ENCODE data around the gene GSDME.

Gene GSDME

DNA sequence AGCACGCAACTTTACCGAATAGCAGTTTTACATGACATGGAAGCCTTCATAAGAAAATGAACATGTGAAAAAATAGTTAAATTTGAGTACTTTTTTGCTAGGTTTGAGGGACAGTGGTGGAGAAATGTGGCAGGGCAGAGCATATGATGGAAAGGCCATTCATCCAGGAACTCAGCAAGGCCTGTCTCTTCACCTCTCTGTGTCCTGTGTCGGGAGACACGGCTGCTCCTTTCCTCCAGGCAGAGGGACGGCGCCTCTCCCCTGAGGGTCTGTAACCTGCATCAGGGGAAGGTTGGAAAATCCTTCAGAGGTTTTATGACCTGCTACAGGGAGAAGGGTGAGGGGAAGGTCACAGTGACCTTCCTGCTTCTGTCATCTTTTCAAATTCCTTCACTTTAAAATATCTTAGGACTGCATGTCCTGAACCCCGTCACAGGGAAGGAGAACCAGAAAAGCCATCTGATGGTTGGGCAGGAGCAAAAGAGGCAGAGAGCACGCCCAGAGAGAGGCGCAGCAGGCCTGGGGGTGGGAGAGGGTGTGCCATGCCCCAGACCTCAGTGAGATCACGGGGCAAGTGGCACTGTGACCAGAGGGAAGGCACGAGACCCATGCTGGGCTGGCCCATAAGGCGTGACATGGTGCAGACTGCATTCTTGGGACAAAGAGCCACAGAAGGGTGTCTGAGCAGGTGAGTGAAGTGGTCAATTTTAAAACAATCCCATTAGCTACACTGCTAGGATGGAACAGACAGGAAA, 44.0 kb downstream of the GSDME start:
- DNase-seq (ENCODE audit: low read depth): no peak
- TF ChIP-seq, protein P1, sequence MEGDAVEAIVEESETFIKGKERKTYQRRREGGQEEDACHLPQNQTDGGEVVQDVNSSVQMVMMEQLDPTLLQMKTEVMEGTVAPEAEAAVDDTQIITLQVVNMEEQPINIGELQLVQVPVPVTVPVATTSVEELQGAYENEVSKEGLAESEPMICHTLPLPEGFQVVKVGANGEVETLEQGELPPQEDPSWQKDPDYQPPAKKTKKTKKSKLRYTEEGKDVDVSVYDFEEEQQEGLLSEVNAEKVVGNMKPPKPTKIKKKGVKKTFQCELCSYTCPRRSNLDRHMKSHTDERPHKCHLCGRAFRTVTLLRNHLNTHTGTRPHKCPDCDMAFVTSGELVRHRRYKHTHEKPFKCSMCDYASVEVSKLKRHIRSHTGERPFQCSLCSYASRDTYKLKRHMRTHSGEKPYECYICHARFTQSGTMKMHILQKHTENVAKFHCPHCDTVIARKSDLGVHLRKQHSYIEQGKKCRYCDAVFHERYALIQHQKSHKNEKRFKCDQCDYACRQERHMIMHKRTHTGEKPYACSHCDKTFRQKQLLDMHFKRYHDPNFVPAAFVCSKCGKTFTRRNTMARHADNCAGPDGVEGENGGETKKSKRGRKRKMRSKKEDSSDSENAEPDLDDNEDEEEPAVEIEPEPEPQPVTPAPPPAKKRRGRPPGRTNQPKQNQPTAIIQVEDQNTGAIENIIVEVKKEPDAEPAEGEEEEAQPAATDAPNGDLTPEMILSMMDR (conservative IDR thresholded peaks at IDR 0.05; ENCODE audit: low read length): no peak
- H3K4me3 ChIP-seq (ENCODE audit: low read length): no peak overlapping the region

DNA sequence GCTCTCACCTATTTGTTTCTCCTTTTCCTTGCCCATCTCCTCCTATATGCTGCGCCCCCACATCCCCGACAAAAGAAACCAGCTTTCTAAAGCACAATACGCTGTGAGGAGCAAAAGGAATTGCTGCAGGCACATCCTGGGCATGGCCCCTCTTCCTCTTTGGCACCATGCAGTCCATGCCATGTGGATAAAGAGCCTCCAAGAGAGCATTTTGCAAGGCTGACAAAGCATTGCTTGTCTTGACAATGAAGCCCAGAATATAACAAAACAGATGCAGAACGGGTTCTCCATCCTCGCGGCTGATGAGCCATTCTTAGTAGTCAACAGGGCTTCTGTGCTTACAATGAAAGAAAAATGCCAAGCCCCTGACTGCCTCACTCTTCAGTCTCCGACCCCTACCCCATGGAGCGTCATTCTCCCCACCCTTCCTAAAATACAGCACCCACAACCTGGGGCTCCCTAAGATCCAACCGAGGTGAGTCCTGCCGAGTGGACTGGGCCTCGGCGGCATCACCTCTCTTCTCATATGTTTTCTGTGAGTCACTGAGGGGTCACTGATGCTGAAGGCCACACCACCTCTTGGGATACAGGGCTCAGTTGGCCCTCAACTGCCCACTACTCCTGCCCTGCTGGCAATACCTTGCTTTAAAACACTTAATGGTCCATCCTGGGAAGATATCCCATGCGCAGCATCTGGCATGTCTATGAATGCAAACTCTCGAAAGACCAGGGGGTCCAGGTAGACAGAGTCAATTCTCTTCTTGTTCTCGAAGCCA, 47.5 kb downstream of the GSDME start:
- DNase-seq (ENCODE audit: low read depth): no peak
- H3K4me3 ChIP-seq (ENCODE audit: low read length): no peak overlapping the region
- TF ChIP-seq, protein P1 (conservative IDR thresholded peaks at IDR 0.05; ENCODE audit: low read length): no peak

DNA sequence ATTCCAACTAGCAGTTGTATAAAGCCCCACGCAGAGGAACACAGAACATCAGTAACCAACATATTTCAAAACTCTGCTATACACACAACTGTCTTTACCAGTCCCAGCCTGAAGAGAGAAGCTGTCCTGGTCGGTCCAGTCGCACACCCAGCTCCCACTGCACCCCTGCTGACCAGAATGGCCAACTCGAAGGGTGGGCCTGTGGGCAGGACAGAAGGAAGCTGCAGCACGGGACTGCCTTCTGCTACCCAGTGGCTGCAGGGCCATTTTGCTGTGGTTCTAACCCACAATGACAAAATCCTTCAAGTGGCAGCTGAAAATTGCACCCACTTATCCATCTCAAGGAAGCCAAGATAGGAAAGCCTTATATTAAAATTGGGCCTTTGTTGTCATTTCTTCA, 48.2 kb downstream of the GSDME start:
- DNase-seq (ENCODE audit: low read depth): no peak
- H3K4me3 ChIP-seq (ENCODE audit: low read length): no peak overlapping the region
- TF ChIP-seq, protein P1 (conservative IDR thresholded peaks at IDR 0.05; ENCODE audit: low read length): no peak

DNA sequence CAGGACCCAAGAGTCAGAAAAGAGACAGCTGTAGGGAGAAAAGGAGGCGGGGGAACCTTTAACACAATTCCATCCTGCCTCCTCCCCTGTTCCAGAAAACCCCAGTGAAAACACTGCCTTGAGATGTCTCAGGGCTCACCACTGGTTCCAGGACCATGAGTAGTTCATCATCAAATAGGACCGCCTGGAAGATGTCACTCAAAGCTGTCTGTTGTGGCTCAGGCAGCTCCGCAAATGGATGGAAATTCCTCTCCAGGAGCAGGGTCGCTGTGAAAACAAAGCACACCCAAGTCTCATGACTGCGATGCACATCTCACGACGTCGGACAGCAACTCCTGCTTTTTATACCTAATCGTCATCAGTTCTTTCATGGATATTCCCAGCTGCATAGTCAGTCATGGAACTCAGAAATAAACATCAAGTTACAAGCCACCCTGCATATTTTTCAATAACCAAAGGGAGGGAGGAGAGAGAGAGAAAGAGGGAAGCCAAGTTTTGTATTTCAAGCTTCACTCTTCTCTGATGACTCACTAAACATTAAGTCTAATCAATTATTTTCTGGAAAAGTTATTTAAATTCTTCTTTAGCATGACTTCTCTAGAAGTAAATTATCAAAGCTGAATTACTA, 49.2 kb downstream of the GSDME start:
- no peak overlapping the region for H3K4me3 ChIP-seq (ENCODE audit: low read length)
- DNase-seq (ENCODE audit: low read depth): peak; percentile 44
- TF ChIP-seq, protein P1 (conservative IDR thresholded peaks at IDR 0.05; ENCODE audit: low read length): no peak

DNA sequence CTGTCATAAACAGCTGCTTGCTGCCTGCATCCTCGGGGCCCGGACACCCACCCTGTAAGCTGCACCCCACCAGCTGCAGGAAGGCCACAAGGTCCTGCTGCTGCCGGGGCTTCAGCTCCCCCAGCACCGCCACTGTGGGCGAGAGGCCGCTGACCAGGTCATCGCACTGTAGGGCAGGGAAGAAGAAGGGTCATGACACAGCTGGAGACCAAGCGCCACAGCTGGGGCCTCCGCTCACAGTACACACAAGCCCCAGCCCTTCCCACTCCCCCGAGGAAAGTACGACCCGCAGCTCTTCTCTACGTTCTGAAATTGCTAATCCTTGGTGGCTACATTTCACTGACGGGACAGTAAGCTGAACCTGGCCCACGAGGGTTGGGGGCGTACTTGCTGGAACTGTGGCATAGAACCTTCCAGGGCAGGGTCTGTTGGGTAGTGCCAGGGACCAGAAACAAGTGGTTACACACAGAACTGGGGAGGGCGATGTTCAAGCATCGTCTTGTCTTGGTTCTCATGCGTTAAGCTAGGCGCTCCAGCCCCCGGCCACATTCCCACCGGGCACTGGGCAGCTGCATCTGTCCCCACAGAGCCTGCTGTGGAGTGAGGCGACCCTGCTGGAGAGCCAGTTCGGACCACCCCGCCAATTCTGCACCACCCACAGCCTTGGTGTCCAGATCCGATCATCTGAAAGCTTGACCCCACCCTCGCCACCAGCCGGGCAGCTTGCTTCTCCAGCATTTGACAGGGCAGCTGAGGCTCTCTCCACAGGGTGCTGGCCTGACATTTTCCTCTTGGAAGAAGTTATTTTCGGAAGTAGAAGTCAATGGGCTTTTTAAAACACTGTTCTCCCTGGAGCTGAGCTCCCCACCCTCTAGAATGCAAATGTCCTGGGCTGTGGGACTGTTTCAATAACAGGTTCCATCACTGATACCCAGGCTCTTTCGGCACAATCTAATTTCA, 50.8 kb downstream of the GSDME start:
- H3K4me3 ChIP-seq (ENCODE audit: low read length): no peak overlapping the region
- no peak for DNase-seq (ENCODE audit: low read depth)

DNA sequence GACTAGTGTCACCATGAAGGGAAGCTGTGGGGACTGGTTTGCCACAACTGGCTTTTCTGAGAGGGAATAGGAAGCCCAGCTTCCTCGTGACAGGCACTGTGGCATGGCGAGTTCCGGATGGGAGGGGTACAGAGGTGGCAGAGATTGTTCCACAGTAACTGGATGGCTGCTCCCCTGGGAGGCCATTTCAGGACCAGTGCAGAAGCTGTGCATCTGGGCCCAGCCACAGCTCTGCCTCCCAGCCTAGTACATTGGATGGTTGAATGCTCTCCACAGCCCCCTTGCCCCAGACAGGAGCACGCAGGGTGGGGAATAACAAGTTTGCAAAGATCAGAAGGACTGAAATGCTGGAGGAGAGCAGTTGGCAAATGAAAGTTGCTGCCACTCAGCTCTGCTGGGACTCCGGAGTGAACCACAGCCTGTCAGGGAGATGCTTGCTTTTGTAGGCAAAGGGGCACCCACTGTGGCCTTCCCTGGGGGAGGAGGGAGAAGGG, 51.8 kb downstream of the GSDME start:
- H3K4me3 ChIP-seq (ENCODE audit: low read length): no peak overlapping the region
- DNase-seq (ENCODE audit: low read depth): no peak
- TF ChIP-seq, protein P1 (conservative IDR thresholded peaks at IDR 0.05; ENCODE audit: low read length): no peak

More for the DNA sequence above, 50.8 kb downstream of the GSDME start:
- TF ChIP-seq, protein P1 (conservative IDR thresholded peaks at IDR 0.05; ENCODE audit: low read length): no peak

All from AG10803 (cell line).